Measurements from ENCODE around the gene FSHB. TPM values are rescaled to one million over a fixed set of nuclear protein-coding genes. Genes with fewer than 3 reads are reported as not detected.

The FSHB gene
- total RNA-seq, 6 experiments from 2014 or later: not detected

Other genes starting within 250 kb of the FSHB start
- gene KCNA4, start 214.0 kb upstream of the FSHB start, total RNA-seq: not detected
- gene ARL14EP, start 92.1 kb downstream of the FSHB start, total RNA-seq: 10 to 100 TPM; 10.3 to 19.3 (median 14.2) TPM